ENCODE measurements around the gene EPHB2. TPM values are rescaled to one million over a fixed set of nuclear protein-coding genes. Genes with fewer than 3 reads are reported as not detected.

Gene EPHB2
- total RNA-seq, 6 experiments from 2014 or later: 13.1 to 36.4 (median 30.9) TPM

- no peaks in the 10 kb centered on the region for H3K9me3 Mint-ChIP-seq
- H3K4me3 Mint-ChIP-seq: no peak overlapping the region
- DNase-seq: no peak
- H3K4me1 Mint-ChIP-seq (ENCODE audit: low read depth): peaks cover 30% of the 10 kb centered on the region
- peaks cover 2% of the 10 kb centered on the region for H3K27me3 Mint-ChIP-seq (ENCODE audit: insufficient read depth)
- no peak overlapping the region for H3K27ac Mint-ChIP-seq
- TF ChIP-seq CTCF (IDR thresholded peaks at IDR 0.05): no peak
- no peaks in the 10 kb centered on the region for H3K36me3 Mint-ChIP-seq (ENCODE audit: low read depth)
Observed at GRCh38 chr1:22804969-22805671, 94.5 kb downstream of the EPHB2 start.

- no peak overlapping the region for H3K4me3 Mint-ChIP-seq
- no peak overlapping the region for H3K27ac Mint-ChIP-seq
- H3K9me3 Mint-ChIP-seq: no peaks in the 10 kb centered on the region
- H3K27me3 Mint-ChIP-seq (ENCODE audit: insufficient read depth): peaks cover 2% of the 10 kb centered on the region
- peaks cover 31% of the 10 kb centered on the region for H3K4me1 Mint-ChIP-seq (ENCODE audit: low read depth)
- no peak for TF ChIP-seq CTCF (IDR thresholded peaks at IDR 0.05)
- no peak for DNase-seq
- H3K36me3 Mint-ChIP-seq (ENCODE audit: low read depth): no peaks in the 10 kb centered on the region
Observed at GRCh38 chr1:22805672-22806038, 95.0 kb downstream of the EPHB2 start.

GRCh38 chr1:22806584-22806983, 95.9 kb downstream of the EPHB2 start:
- H3K27ac Mint-ChIP-seq: no peak overlapping the region
- TF ChIP-seq CTCF (IDR thresholded peaks at IDR 0.05): no peak
- H3K9me3 Mint-ChIP-seq: no peaks in the 10 kb centered on the region
- H3K27me3 Mint-ChIP-seq (ENCODE audit: insufficient read depth): peaks cover 2% of the 10 kb centered on the region
- no peak overlapping the region for H3K4me3 Mint-ChIP-seq
- H3K4me1 Mint-ChIP-seq (ENCODE audit: low read depth): peaks cover 31% of the 10 kb centered on the region
- DNase-seq: no peak
- no peaks in the 10 kb centered on the region for H3K36me3 Mint-ChIP-seq (ENCODE audit: low read depth)

- no peak for DNase-seq
- Mint-ChIP-seq H3K27ac (peak overlapping the region; percentile 95; the same call in 1 of the 2 replicates), H3K4me1 (ENCODE audit: low read depth) (peaks cover 31% of the 10 kb centered on the region), H3K36me3 (ENCODE audit: low read depth) (no peaks in the 10 kb centered on the region), H3K4me3 (no peak overlapping the region), H3K9me3 (no peaks in the 10 kb centered on the region), H3K27me3 (ENCODE audit: insufficient read depth) (peaks cover 2% of the 10 kb centered on the region)
- TF ChIP-seq CTCF (IDR thresholded peaks at IDR 0.05): no peak
Observed at GRCh38 chr1:22807340-22807739, 96.7 kb downstream of the EPHB2 start.

GRCh38 chr1:22808186-22808675, 97.6 kb downstream of the EPHB2 start:
- peak; percentile 89 for DNase-seq
- peak overlapping the region; percentile 73 for H3K4me3 Mint-ChIP-seq
- peak overlapping the region; percentile 95 for H3K27ac Mint-ChIP-seq
- H3K27me3 Mint-ChIP-seq (ENCODE audit: insufficient read depth): no peaks in the 10 kb centered on the region; the same call in none of the 2 replicates
- peaks cover 31% of the 10 kb centered on the region for H3K4me1 Mint-ChIP-seq (ENCODE audit: low read depth)
- no peaks in the 10 kb centered on the region for H3K36me3 Mint-ChIP-seq (ENCODE audit: low read depth)
- TF ChIP-seq CTCF (IDR thresholded peaks at IDR 0.05): no peak
- H3K9me3 Mint-ChIP-seq: no peaks in the 10 kb centered on the region
